HL-60 (cell line): Measurements from ENCODE around the gene NR4A3.

ENCODE experiments used
- DNase-seq, 2 experiments: peaks; one replicate each; pipeline ENCODE4 v3.0.0-alpha.2; 2010 to 2020; ENCODE audit warnings: low read depth in 1 of 2, low spot score in 1 of 2
- H3K27ac ChIP-seq: fragments of 250-450 bp; sonication (Bioruptor Pico); replicated peaks from 2 replicates; pipeline ENCODE4 v1.5.1; 2020; ENCODE audit warnings: mild to moderate bottlenecking, moderate library complexity
- H3K27me3 ChIP-seq: fragments of 250-450 bp; sonication (Bioruptor Pico); 2 replicates; pipeline ENCODE4 v1.5.1; 2021; ENCODE audit warnings: mild to moderate bottlenecking, moderate library complexity; ENCODE audit not compliant: insufficient read depth, poor library complexity, severe bottlenecking
- H3K4me3 ChIP-seq: replicated peaks from 2 replicates; pipeline ENCODE4 v1.5.1; 2011; ENCODE audit warnings: mild to moderate bottlenecking, control low read depth, low read length; ENCODE audit not compliant: insufficient read depth
- GABPA ChIP-seq: IDR thresholded peaks from 2 replicates; pipeline ENCODE4 v1.6.1; 2012; ENCODE audit warnings: low read depth
- POLR2AphosphoS5 ChIP-seq: IDR thresholded peaks from 2 replicates; pipeline ENCODE4 v1.6.1; 2012; ENCODE audit warnings: low read depth
- REST ChIP-seq: IDR thresholded peaks from 2 replicates; pipeline ENCODE4 v1.6.1; 2012; ENCODE audit warnings: low read depth; ENCODE audit not compliant: insufficient replicate concordance
- SPI1 ChIP-seq: IDR thresholded peaks from 2 replicates; pipeline ENCODE4 v1.6.1; 2012; ENCODE audit warnings: low read depth, mild to moderate bottlenecking, borderline replicate concordance
- TF ChIP-seq, protein P1 (sequence below): IDR thresholded peaks from one replicate; pipeline ENCODE4 v1.5.1; 2011; ENCODE audit warnings: low read length, control low read depth, inconsistent platforms; ENCODE audit not compliant: insufficient read depth

NR4A3 gene

GRCh38 chr9:99816392-99816791 lies 5.3 kb upstream of the NR4A3 start:
- no peak overlapping the region for H3K27ac ChIP-seq
- no peak for TF ChIP-seq REST
- no peak for TF ChIP-seq SPI1
- no peak for TF ChIP-seq POLR2AphosphoS5
- TF ChIP-seq, protein P1, sequence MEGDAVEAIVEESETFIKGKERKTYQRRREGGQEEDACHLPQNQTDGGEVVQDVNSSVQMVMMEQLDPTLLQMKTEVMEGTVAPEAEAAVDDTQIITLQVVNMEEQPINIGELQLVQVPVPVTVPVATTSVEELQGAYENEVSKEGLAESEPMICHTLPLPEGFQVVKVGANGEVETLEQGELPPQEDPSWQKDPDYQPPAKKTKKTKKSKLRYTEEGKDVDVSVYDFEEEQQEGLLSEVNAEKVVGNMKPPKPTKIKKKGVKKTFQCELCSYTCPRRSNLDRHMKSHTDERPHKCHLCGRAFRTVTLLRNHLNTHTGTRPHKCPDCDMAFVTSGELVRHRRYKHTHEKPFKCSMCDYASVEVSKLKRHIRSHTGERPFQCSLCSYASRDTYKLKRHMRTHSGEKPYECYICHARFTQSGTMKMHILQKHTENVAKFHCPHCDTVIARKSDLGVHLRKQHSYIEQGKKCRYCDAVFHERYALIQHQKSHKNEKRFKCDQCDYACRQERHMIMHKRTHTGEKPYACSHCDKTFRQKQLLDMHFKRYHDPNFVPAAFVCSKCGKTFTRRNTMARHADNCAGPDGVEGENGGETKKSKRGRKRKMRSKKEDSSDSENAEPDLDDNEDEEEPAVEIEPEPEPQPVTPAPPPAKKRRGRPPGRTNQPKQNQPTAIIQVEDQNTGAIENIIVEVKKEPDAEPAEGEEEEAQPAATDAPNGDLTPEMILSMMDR: no peak
- no peak for TF ChIP-seq GABPA
- no peaks in the 10 kb centered on the region for H3K27me3 ChIP-seq
- DNase-seq: no peak
- H3K4me3 ChIP-seq: no peak overlapping the region

GRCh38 chr9:99818500-99818899 lies 3.2 kb upstream of the NR4A3 start:
- TF ChIP-seq SPI1 (no peak), GABPA (no peak), REST (no peak), POLR2AphosphoS5 (no peak)
- TF ChIP-seq, protein P1: no peak
- no peak for DNase-seq
- Histone ChIP-seq H3K27me3 (peaks cover 2% of the 10 kb centered on the region), H3K27ac (peak overlapping the region; percentile 98), H3K4me3 (peak overlapping the region; percentile 49)

- DNase-seq: peak; percentile 79 to 97
- Histone ChIP-seq H3K4me3 (peak overlapping the region; percentile 49), H3K27ac (peak overlapping the region; percentile 98), H3K27me3 (peaks cover 10% of the 10 kb centered on the region)
- TF ChIP-seq REST: peak; percentile 69
- peak; percentile 97 for TF ChIP-seq POLR2AphosphoS5
- TF ChIP-seq SPI1: peak; percentile 26; the same call in 1 of the 2 replicates
- TF ChIP-seq GABPA: peak; percentile 71
- TF ChIP-seq, protein P1: no peak
Measured at GRCh38 chr9:99819123-99819855, 2.4 kb upstream of the NR4A3 start.
